ENCODE data around the gene S100A2.

The S100A2 gene

DNA sequence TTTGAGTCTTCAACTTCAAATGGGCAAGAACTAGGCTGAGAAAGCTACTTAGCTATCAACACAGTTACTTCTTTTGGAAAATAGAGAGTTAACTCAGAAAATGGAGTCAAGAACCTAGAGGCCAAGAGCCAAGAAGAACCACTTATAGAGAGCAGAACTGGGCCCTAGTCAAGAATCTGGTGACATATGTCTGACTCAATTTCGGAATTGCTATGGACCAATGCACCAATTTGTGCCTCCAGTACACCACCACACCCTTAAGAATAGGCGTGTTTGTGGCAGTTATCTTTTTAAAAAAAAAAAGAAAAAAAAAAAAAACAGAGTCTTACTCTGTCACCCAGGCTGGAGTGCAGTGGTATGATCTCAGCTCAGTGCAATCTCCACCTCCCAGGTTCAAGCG, 7.8 kb downstream of the S100A2 start:
- H3K27me3 ChIP-seq (ENCODE audit: control insufficient read depth in 1 of 2, insufficient read depth in 2 of 2, low read length in 2 of 2): no peaks in the 10 kb centered on the region
- no peaks in the 10 kb centered on the region for H3K36me3 ChIP-seq (ENCODE audit: control insufficient read depth in 1 of 2, insufficient read depth in 2 of 2, low read length in 2 of 2)
- H3K9me3 ChIP-seq (ENCODE audit: control insufficient read depth in 1 of 2, low read length in 2 of 2): no peaks in the 10 kb centered on the region
- no peak overlapping the region for H3K9ac ChIP-seq (ENCODE audit: low read depth in 1 of 2, low read length in 2 of 2)
- no peak overlapping the region for H3K27ac ChIP-seq (ENCODE audit: low read depth, low read length)
- H3K4me3 ChIP-seq (ENCODE audit: low read depth in 1 of 2, low read length in 2 of 2): no peak overlapping the region
- H3K4me1 ChIP-seq (ENCODE audit: control insufficient read depth in 1 of 2, insufficient read depth in 2 of 2, low read length in 2 of 2): no peaks in the 10 kb centered on the region

DNA sequence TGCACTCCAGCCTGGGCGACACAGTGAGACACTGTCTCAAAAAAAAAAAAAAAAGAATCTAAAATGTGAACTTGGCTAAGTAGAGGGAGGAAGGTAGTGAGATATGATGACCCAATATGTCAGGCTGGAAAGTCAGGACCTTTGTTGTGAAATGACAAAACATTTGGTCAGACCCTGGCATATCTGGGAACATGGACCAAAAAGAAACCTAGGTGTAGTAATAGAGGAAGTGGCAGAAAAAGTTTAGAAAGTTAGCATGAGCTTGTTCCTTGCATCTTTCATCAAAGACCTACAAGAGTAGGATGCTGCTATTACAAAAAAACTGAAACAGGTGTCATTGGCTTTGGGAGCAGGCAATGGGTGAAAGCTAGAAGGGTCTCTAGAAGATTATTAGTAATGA, 9.3 kb downstream of the S100A2 start:
- Histone ChIP-seq H3K27me3 (ENCODE audit: control insufficient read depth in 1 of 2, insufficient read depth in 2 of 2, low read length in 2 of 2) (no peaks in the 10 kb centered on the region), H3K9me3 (ENCODE audit: control insufficient read depth in 1 of 2, low read length in 2 of 2) (no peaks in the 10 kb centered on the region), H3K27ac (ENCODE audit: low read depth, low read length) (no peak overlapping the region), H3K4me1 (ENCODE audit: control insufficient read depth in 1 of 2, insufficient read depth in 2 of 2, low read length in 2 of 2) (no peaks in the 10 kb centered on the region), H3K4me3 (ENCODE audit: low read depth in 1 of 2, low read length in 2 of 2) (no peak overlapping the region), H3K9ac (ENCODE audit: low read depth in 1 of 2, low read length in 2 of 2) (no peak overlapping the region), H3K36me3 (ENCODE audit: control insufficient read depth in 1 of 2, insufficient read depth in 2 of 2, low read length in 2 of 2) (no peaks in the 10 kb centered on the region)

DNA sequence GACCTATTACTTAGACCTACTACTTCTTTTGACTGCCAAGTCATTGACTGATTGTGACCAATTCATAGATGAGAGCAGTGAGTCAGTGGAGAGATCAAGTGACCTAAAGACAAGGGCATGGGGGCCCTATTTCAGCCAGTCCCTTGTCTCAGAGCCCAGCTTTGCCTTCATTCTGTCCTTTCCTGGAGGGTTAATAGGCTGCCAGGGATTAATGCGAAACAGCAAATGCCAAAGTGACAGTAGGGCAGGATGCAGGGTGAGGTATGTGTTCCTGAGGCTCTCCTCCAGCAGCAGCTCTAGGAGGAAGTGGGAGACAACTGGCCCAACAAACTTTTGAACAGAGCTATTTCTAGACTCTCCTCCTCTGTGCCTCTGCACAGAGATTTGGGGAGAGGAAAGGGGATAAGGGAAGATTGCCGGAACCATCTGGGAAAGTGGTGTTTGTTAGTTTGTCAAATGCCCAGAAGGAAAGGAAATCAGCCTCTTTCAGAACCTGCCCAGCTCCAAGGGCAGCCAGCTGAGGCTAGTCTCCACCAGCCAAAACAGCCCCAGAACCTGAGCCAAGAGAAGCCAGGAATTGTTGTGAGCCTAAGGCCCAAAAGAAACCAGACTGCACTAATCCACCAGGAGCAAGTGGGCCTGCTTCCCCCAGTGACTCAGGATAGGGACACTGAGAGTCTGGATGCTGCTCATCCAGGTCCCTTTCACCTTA, 11.7 kb downstream of the S100A2 start:
- no peak overlapping the region for H3K4me3 ChIP-seq (ENCODE audit: low read depth in 1 of 2, low read length in 2 of 2)
- H3K36me3 ChIP-seq (ENCODE audit: control insufficient read depth in 1 of 2, insufficient read depth in 2 of 2, low read length in 2 of 2): no peaks in the 10 kb centered on the region
- no peak overlapping the region for H3K9ac ChIP-seq (ENCODE audit: low read depth in 1 of 2, low read length in 2 of 2)
- H3K9me3 ChIP-seq (ENCODE audit: control insufficient read depth in 1 of 2, low read length in 2 of 2): no peaks in the 10 kb centered on the region
- H3K27ac ChIP-seq (ENCODE audit: low read depth, low read length): no peak overlapping the region
- H3K27me3 ChIP-seq (ENCODE audit: control insufficient read depth in 1 of 2, insufficient read depth in 2 of 2, low read length in 2 of 2): no peaks in the 10 kb centered on the region
- peaks cover 0 to 9% of the 10 kb centered on the region in 2 donors for H3K4me1 ChIP-seq (ENCODE audit: control insufficient read depth in 1 of 2, insufficient read depth in 2 of 2, low read length in 2 of 2)

DNA sequence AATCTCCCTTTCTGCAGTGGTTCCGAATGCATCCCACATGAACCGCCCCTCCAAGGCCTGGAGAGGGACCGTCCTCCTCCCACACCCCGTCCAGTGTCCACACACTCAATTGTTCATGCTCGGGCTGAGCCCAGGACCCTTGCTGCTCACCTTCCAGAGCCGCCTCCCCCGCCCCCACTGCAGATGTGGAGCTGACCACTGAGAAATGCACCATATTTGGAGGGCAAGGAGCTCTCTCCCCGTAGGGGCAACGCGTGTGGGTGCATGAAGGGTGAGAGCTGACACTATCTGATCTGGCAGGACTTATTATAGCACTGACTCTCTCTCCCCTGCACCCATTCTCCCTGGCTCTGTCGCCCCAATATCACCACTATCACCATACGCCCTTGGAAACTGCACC, 12.5 kb downstream of the S100A2 start:
- no peak overlapping the region for H3K27ac ChIP-seq (ENCODE audit: low read depth, low read length)
- H3K4me1 ChIP-seq (ENCODE audit: control insufficient read depth in 1 of 2, insufficient read depth in 2 of 2, low read length in 2 of 2): peaks cover 6 to 15% of the 10 kb centered on the region in 2 donors
- no peaks in the 10 kb centered on the region for H3K27me3 ChIP-seq (ENCODE audit: control insufficient read depth in 1 of 2, insufficient read depth in 2 of 2, low read length in 2 of 2)
- H3K4me3 ChIP-seq (ENCODE audit: low read depth in 1 of 2, low read length in 2 of 2): no peak overlapping the region
- no peak overlapping the region for H3K9ac ChIP-seq (ENCODE audit: low read depth in 1 of 2, low read length in 2 of 2)
- no peaks in the 10 kb centered on the region for H3K36me3 ChIP-seq (ENCODE audit: control insufficient read depth in 1 of 2, insufficient read depth in 2 of 2, low read length in 2 of 2)
- no peaks in the 10 kb centered on the region for H3K9me3 ChIP-seq (ENCODE audit: control insufficient read depth in 1 of 2, low read length in 2 of 2)

DNA sequence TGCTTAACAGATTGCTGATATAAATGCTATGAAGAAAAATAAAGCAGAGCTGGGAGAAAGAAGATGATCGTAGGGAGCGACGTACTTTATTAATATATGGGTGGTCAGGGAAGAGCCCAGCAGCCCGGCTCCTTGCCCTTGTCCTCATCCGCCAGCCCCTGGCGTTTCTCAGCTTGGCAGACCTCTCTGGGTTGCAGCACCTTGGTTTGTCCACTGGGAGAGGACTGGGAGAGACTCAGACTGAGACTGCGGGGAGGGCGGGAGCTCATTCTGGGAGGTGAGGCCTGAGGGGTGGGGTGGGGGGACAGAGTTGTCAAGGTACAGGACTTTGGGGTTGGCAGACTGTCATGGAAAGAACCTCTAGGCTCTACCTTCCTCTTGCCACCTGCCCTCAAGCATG, 13.3 kb downstream of the S100A2 start:
- Histone ChIP-seq H3K36me3 (ENCODE audit: control insufficient read depth in 1 of 2, insufficient read depth in 2 of 2, low read length in 2 of 2) (no peaks in the 10 kb centered on the region), H3K9ac (ENCODE audit: low read depth in 1 of 2, low read length in 2 of 2) (no peak overlapping the region), H3K4me1 (ENCODE audit: control insufficient read depth in 1 of 2, insufficient read depth in 2 of 2, low read length in 2 of 2) (peaks cover 8 to 15% of the 10 kb centered on the region in 2 donors), H3K27ac (ENCODE audit: low read depth, low read length) (no peak overlapping the region), H3K9me3 (ENCODE audit: control insufficient read depth in 1 of 2, low read length in 2 of 2) (no peaks in the 10 kb centered on the region), H3K4me3 (ENCODE audit: low read depth in 1 of 2, low read length in 2 of 2) (no peak overlapping the region), H3K27me3 (ENCODE audit: control insufficient read depth in 1 of 2, insufficient read depth in 2 of 2, low read length in 2 of 2) (no peaks in the 10 kb centered on the region)

DNA sequence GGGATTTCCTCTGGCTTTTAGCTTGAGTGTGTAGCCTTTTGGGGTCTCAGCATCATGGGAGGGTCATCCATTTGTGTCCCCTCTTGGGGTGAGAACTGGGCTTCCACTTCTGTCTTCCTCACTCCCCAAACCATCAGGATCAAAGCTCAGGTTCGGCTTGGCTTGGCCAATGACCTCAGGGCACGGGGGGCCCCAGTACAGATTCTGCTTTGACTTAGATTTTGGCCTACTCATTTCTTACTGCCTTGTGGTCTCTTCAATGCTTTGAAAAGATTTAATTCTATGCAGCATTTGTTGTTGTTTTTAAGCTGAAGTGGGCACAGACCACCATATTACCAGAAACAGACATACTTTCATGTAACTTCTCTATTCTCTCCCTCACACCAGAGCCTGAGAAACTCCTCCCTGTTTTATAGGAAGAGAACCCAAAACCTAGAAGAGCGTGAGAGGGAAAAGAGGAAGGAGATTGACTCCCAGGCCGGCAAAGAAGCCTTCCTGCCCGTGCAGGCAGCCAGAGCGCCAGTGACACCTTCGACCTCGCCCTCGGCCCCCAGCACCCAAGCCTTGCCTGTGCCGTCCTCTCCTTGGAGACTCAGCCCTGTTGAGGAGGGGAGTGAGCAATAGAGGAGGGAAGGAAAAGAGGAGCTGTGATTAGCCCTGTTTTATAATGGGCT, 14.7 kb downstream of the S100A2 start:
- Histone ChIP-seq H3K9me3 (ENCODE audit: control insufficient read depth in 1 of 2, low read length in 2 of 2) (no peaks in the 10 kb centered on the region), H3K4me3 (ENCODE audit: low read depth in 1 of 2, low read length in 2 of 2) (no peak overlapping the region), H3K27me3 (ENCODE audit: control insufficient read depth in 1 of 2, insufficient read depth in 2 of 2, low read length in 2 of 2) (no peaks in the 10 kb centered on the region), H3K4me1 (ENCODE audit: control insufficient read depth in 1 of 2, insufficient read depth in 2 of 2, low read length in 2 of 2) (peaks cover 11 to 16% of the 10 kb centered on the region in 2 donors), H3K36me3 (ENCODE audit: control insufficient read depth in 1 of 2, insufficient read depth in 2 of 2, low read length in 2 of 2) (no peaks in the 10 kb centered on the region), H3K9ac (ENCODE audit: low read depth in 1 of 2, low read length in 2 of 2) (no peak overlapping the region), H3K27ac (ENCODE audit: low read depth, low read length) (no peak overlapping the region)

DNA sequence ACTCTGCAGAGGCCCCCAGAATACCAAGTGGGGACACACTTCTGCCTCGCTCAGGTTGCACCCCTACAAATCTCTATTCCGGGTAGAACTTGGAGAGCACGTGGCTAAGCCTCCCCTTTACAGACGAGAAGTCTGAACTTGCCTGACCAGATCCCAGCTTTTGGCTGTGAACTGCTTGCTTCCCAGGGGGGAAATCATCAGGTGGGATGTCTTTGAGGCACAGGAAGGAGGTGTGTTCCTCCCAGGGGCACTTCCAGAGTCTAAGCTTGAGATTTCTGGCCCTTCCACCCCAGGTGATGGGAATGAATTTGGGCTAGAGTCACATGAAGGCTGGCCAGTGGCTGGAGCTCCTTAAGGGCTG, 15.3 kb downstream of the S100A2 start:
- H3K4me1 ChIP-seq (ENCODE audit: control insufficient read depth in 1 of 2, insufficient read depth in 2 of 2, low read length in 2 of 2): peaks cover 17 to 22% of the 10 kb centered on the region in 2 donors
- H3K4me3 ChIP-seq (ENCODE audit: low read depth in 1 of 2, low read length in 2 of 2): no peak overlapping the region
- no peaks in the 10 kb centered on the region for H3K27me3 ChIP-seq (ENCODE audit: control insufficient read depth in 1 of 2, insufficient read depth in 2 of 2, low read length in 2 of 2)
- no peaks in the 10 kb centered on the region for H3K36me3 ChIP-seq (ENCODE audit: control insufficient read depth in 1 of 2, insufficient read depth in 2 of 2, low read length in 2 of 2)
- H3K27ac ChIP-seq (ENCODE audit: low read depth, low read length): no peak overlapping the region
- H3K9ac ChIP-seq (ENCODE audit: low read depth in 1 of 2, low read length in 2 of 2): no peak overlapping the region
- no peaks in the 10 kb centered on the region for H3K9me3 ChIP-seq (ENCODE audit: control insufficient read depth in 1 of 2, low read length in 2 of 2)

DNA sequence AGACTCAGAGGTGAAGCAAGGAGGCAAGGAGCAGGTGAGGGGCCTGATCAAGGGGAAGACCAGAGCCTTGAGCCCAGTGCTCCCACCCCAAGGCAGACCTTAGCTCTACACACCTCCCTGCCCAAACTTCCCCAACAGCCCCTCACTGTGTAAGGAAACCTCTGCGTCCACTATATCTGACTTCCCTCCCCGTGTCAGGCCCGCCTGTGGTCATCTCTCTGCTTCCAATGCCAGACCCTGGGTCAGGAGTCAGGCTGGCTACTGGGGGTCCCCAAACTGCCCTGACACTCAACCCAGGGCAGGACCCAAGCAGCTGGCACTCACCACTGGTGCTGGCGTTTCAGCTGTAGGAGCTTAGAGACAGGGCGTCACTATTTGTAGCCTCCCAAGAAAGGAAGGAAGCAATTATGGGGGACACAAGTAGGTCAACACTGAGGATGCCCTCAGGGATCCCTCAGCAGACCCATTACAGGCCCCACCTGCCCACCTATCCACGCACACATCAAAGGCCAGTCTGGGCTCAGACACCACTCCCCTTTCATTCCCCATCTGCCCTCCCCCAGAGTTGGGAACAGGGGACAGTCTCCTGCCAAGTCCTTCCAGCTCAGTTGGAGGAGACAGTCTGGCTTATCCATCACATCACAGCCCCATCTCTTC, 15.8 kb downstream of the S100A2 start:
- Histone ChIP-seq H3K27ac (ENCODE audit: low read depth, low read length) (no peak overlapping the region), H3K36me3 (ENCODE audit: control insufficient read depth in 1 of 2, insufficient read depth in 2 of 2, low read length in 2 of 2) (no peaks in the 10 kb centered on the region), H3K27me3 (ENCODE audit: control insufficient read depth in 1 of 2, insufficient read depth in 2 of 2, low read length in 2 of 2) (no peaks in the 10 kb centered on the region), H3K4me3 (ENCODE audit: low read depth in 1 of 2, low read length in 2 of 2) (no peak overlapping the region), H3K4me1 (ENCODE audit: control insufficient read depth in 1 of 2, insufficient read depth in 2 of 2, low read length in 2 of 2) (peaks cover 22 to 27% of the 10 kb centered on the region in 2 donors), H3K9me3 (ENCODE audit: control insufficient read depth in 1 of 2, low read length in 2 of 2) (no peaks in the 10 kb centered on the region), H3K9ac (ENCODE audit: low read depth in 1 of 2, low read length in 2 of 2) (no peak overlapping the region)

DNA sequence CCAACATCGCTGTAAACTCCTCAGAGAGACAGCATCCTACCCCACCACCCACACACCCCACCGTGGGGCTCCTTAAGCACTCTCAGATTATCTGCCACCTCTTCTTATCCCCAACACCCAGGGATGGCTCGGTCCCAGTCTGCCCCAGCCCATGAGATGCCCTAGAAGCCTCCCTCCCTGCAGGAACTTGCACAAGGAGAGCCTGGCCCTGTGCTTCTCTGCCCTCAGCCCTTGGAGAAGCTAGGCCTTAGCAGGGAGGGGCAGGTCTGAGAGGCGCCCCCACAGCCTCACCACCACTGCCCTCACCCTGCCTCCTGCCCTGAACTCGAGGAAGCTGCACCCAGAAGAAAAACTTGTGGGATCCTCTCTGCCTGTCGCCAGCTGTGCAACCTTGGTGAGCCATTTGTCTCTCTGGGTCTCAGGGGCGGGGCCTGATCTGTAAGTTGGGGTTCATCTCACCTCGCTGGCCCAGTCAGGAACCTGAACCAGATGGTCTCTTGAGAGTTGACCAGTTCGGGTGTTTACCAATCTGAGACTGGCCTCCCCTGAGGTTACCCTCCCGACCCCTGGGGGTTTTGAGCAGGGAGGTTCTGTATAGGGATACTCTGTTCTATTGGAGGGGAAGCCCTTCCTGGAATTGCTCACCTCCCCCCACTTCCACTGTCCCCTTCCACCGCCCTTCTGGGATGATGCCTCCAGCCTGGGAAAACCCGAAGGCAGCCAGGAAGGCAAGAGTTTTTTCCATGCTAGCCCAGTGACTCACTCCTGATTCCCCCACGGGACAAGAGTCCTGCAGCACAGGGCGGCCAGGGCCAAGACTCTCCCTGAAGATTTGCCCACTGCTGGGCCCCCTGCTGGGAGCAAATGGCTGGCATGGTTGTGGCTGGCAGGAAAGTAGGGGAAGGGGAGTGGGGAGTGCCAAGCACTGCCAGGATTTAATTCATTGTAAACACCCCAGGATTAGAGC, 16.6 kb downstream of the S100A2 start, which contains the start of gene S100A3:
TSS of gene S100A3 (minus strand) at position 537 of the 967 bp plus-strand sequence. CDS start 773 bp downstream, outside the sequence.
- H3K27me3 ChIP-seq (ENCODE audit: control insufficient read depth in 1 of 2, insufficient read depth in 2 of 2, low read length in 2 of 2): no peaks in the 10 kb centered on the region
- H3K4me1 ChIP-seq (ENCODE audit: control insufficient read depth in 1 of 2, insufficient read depth in 2 of 2, low read length in 2 of 2): peaks cover 31 to 36% of the 10 kb centered on the region in 2 donors
- H3K36me3 ChIP-seq (ENCODE audit: control insufficient read depth in 1 of 2, insufficient read depth in 2 of 2, low read length in 2 of 2): no peaks in the 10 kb centered on the region
- no peak within 1 kb of the TSS for H3K9ac ChIP-seq (ENCODE audit: low read depth in 1 of 2, low read length in 2 of 2)
- H3K9me3 ChIP-seq (ENCODE audit: control insufficient read depth in 1 of 2, low read length in 2 of 2): no peaks in the 10 kb centered on the region
- H3K27ac ChIP-seq (ENCODE audit: low read depth, low read length): no peak within 1 kb of the TSS
- H3K4me3 ChIP-seq (ENCODE audit: low read depth in 1 of 2, low read length in 2 of 2): no peak within 1 kb of the TSS
